H1 (cell line): ENCODE data around the gene BSCL2. TPM values are rescaled to one million over a fixed set of nuclear protein-coding genes. Genes with fewer than 3 reads are reported as not detected.

Source experiments
- CTCF ChIA-PET: fragments of 300-600 bp; sonication (Branson Sonifier 250); formaldehyde crosslinking; loops from one replicate; lab custom pipeline; 2021; ENCODE audit not compliant: partially characterized antibody; lab: Charles Lee
- POLR2A ChIA-PET: fragments of 300-600 bp; sonication (Branson Sonifier 250); formaldehyde crosslinking; loops from one replicate; lab custom pipeline; 2021; ENCODE audit warnings: inconsistent platforms; ENCODE audit not compliant: partially characterized antibody; lab: Charles Lee
- DNase-seq, 2 experiments: peaks; one replicate each; pipeline versions ENCODE4 v3.0.0 to v3.0.0-alpha.2; 2010 to 2022; ENCODE audit warnings: low spot score in 2 of 2, low read depth in 1 of 2, mixed read lengths in 1 of 2
- FAIRE-seq: peaks from 2 replicates; lab custom pipeline; 2011; peaks lifted over from hg19 to GRCh38; lab: Jason Lieb, UNC
- H2AFZ ChIP-seq: 2 replicates; pipeline ENCODE4 v1.8.1; 2012; ENCODE audit warnings: low read length, inconsistent platforms
- H2AK5ac ChIP-seq: 2 replicates; pipeline ENCODE4 v1.6.1; 2013; ENCODE audit warnings: low read depth, low read length
- H2BK120ac ChIP-seq: replicated peaks from 2 replicates; pipeline ENCODE3; 2013; ENCODE audit warnings: low read depth, low read length, inconsistent platforms
- H2BK12ac ChIP-seq: 2 replicates; pipeline ENCODE4 v1.6.1; 2013; ENCODE audit warnings: low read depth, low read length
- H2BK15ac ChIP-seq: 2 replicates; pipeline ENCODE4 v1.6.1; 2013; ENCODE audit warnings: low read length
- H2BK20ac ChIP-seq: 2 replicates; pipeline ENCODE4 v1.6.1; 2013; ENCODE audit warnings: low read length
- H2BK5ac ChIP-seq: 2 replicates; pipeline ENCODE4 v1.6.1; 2013; ENCODE audit warnings: low read depth, low read length
- H3K14ac ChIP-seq: 2 replicates; pipeline ENCODE4 v1.6.1; 2013; ENCODE audit warnings: inconsistent platforms; ENCODE audit not compliant: insufficient read length
- H3K18ac ChIP-seq: 2 replicates; pipeline ENCODE4 v1.6.1; 2013; ENCODE audit warnings: low read length; ENCODE audit errors: extremely low read depth
- H3K23ac ChIP-seq: 2 replicates; pipeline ENCODE4 v1.6.1; 2013; ENCODE audit warnings: inconsistent platforms; ENCODE audit not compliant: insufficient read length
- H3K23me2 ChIP-seq: 2 replicates; pipeline ENCODE4 v1.6.1; 2013; ENCODE audit warnings: low read depth, low read length
- H3K27ac ChIP-seq: 2 replicates; pipeline ENCODE4 v1.6.1; 2011; ENCODE audit warnings: low read depth, low read length, inconsistent platforms
- H3K27me3 ChIP-seq, 4 experiments: replicated peaks in 1 of 4; 1 replicate in 1 of 4; 2 replicates in 3 of 4; pipeline versions ENCODE4 v1.6.1 to v1.8.1; 2011 to 2013; ENCODE audit warnings: low read length in 3 of 4, mild to moderate bottlenecking in 3 of 4, inconsistent platforms in 2 of 4, mixed read lengths in 2 of 4, moderate library complexity in 1 of 4; ENCODE audit not compliant: control insufficient read depth in 3 of 4, insufficient read depth in 3 of 4; ENCODE audit errors: extremely low read depth in 1 of 4
- H3K36me3 ChIP-seq, 4 experiments: 2 replicates each; pipeline versions ENCODE4 v1.6.1 to v1.8.1; 2011 to 2013; ENCODE audit warnings: mild to moderate bottlenecking in 4 of 4, low read length in 3 of 4, moderate library complexity in 2 of 4, control low read depth in 1 of 4, inconsistent platforms in 1 of 4; ENCODE audit not compliant: insufficient read depth in 4 of 4, control insufficient read depth in 2 of 4
- H3K4ac ChIP-seq: replicated peaks from 2 replicates; pipeline ENCODE3; 2013; ENCODE audit warnings: low read length, low read depth, mixed read lengths, inconsistent platforms; ENCODE audit not compliant: insufficient read length
- H3K4me1 ChIP-seq, 4 experiments: replicated peaks in 1 of 4; 1 replicate in 1 of 4; 2 replicates in 3 of 4; pipeline versions ENCODE4 v1.6.1 to v1.8.1; 2011 to 2013; ENCODE audit warnings: low read length in 3 of 4, inconsistent platforms in 2 of 4, mixed read lengths in 1 of 4; ENCODE audit not compliant: insufficient read depth in 4 of 4, control insufficient read depth in 3 of 4
- H3K4me2 ChIP-seq, 2 experiments: 2 replicates each; pipeline versions ENCODE4 v1.6.1 to v1.8.1; 2011 to 2013; ENCODE audit warnings: low read depth in 2 of 2, low read length in 2 of 2, control low read depth in 1 of 2, inconsistent platforms in 1 of 2, mild to moderate bottlenecking in 1 of 2; ENCODE audit not compliant: insufficient read depth in 1 of 2
- H3K4me3 ChIP-seq, 4 experiments: fragments of 200-600, 300-600 bp in 1 of 4; sonication (generic), shearing (Covaris generic), sonication (Bioruptor Twin) in 1 of 4; 2 replicates each; pipeline versions ENCODE4 v1.5.1 to v1.8.1; 2011 to 2016; ENCODE audit warnings: low read length in 4 of 4, low read depth in 3 of 4, control low read depth in 2 of 4, inconsistent platforms in 2 of 4, mild to moderate bottlenecking in 2 of 4, mixed read lengths in 1 of 4, moderate library complexity in 1 of 4; ENCODE audit not compliant: insufficient read depth in 2 of 4; ENCODE audit errors: extremely low read depth in 1 of 4
- H3K56ac ChIP-seq: replicated peaks from 2 replicates; pipeline ENCODE3; 2013; ENCODE audit warnings: low read depth, mild to moderate bottlenecking, mixed read lengths, low read length, inconsistent platforms; ENCODE audit not compliant: insufficient read length
- H3K79me1 ChIP-seq: 2 replicates; pipeline ENCODE4 v1.6.1; 2013; ENCODE audit warnings: low read depth, low read length, control low read depth
- H3K79me2 ChIP-seq, 2 experiments: 2 replicates each; pipeline versions ENCODE4 v1.6.1 to v1.8.1; 2012 to 2013; ENCODE audit warnings: low read length in 2 of 2, mild to moderate bottlenecking in 2 of 2, inconsistent platforms in 1 of 2; ENCODE audit not compliant: insufficient read depth in 2 of 2, control insufficient read depth in 1 of 2
- H3K9ac ChIP-seq, 4 experiments: replicated peaks in 1 of 4; 1 replicate in 1 of 4; 2 replicates in 3 of 4; pipeline versions ENCODE4 v1.6.1 to v1.8.1; 2011 to 2013; ENCODE audit warnings: low read depth in 3 of 4, low read length in 3 of 4, control low read depth in 2 of 4, mild to moderate bottlenecking in 2 of 4, moderate library complexity in 2 of 4, inconsistent platforms in 1 of 4; ENCODE audit errors: extremely low read depth in 1 of 4
- H3K9me3 ChIP-seq, 2 experiments: 2 replicates each; pipeline versions ENCODE4 v1.6.1 to v1.8.1; 2012 to 2013; ENCODE audit warnings: mild to moderate bottlenecking in 2 of 2, moderate library complexity in 2 of 2, control low read depth in 1 of 2, inconsistent platforms in 1 of 2, low read depth in 1 of 2, low read length in 1 of 2, mixed read lengths in 1 of 2; ENCODE audit not compliant: insufficient read depth in 2 of 2
- H4K20me1 ChIP-seq, 2 experiments: replicated peaks in 1 of 2; 2 replicates each; pipeline versions ENCODE3 to v1.8.1; 2011 to 2013; ENCODE audit warnings: inconsistent platforms in 2 of 2, low read length in 2 of 2, mild to moderate bottlenecking in 1 of 2; ENCODE audit not compliant: insufficient read depth in 2 of 2, control insufficient read depth in 1 of 2
- H4K5ac ChIP-seq: 2 replicates; pipeline ENCODE4 v1.6.1; 2013; ENCODE audit warnings: low read length, low read depth, mixed read lengths, inconsistent platforms; ENCODE audit not compliant: insufficient read length
- H4K8ac ChIP-seq: 2 replicates; pipeline ENCODE4 v1.8.0; 2013; ENCODE audit warnings: mild to moderate bottlenecking, moderate library complexity, low read length, inconsistent platforms; ENCODE audit not compliant: insufficient read depth; ENCODE audit errors: extremely low read depth
- H4K91ac ChIP-seq: replicated peaks from 2 replicates; pipeline ENCODE3; 2013; ENCODE audit warnings: low read length, mixed read lengths, inconsistent platforms; ENCODE audit not compliant: insufficient read length
- CBX8 ChIP-seq: fragments of 300-800, 300-1000 bp; sonication (generic); IDR thresholded peaks from 2 replicates; pipeline ENCODE4 v1.7.1; 2016; ENCODE audit warnings: low read depth, low read length, borderline replicate concordance
- CEBPB ChIP-seq: IDR thresholded peaks from 2 replicates; pipeline ENCODE4 v1.6.1; 2012; ENCODE audit warnings: low read depth, low read length
- EP300 ChIP-seq, 2 experiments: IDR thresholded peaks; 1 replicate in 1 of 2; 2 replicates in 1 of 2; pipeline ENCODE4 v1.6.1; 2011 to 2012; ENCODE audit warnings: low read depth in 2 of 2, low read length in 2 of 2, mild to moderate bottlenecking in 2 of 2, borderline replicate concordance in 1 of 2, inconsistent platforms in 1 of 2, moderate library complexity in 1 of 2
- EZH2 ChIP-seq: fragments of 200-600 bp; sonication (generic); IDR thresholded peaks from 2 replicates; pipeline ENCODE4 v1.7.1; 2012; ENCODE audit warnings: low read depth, mild to moderate bottlenecking, moderate library complexity, low read length, inconsistent platforms; ENCODE audit not compliant: severe bottlenecking
- GABPA ChIP-seq: IDR thresholded peaks from 2 replicates; pipeline ENCODE4 v1.6.1; 2011; ENCODE audit warnings: mild to moderate bottlenecking, low read length, moderate library complexity, borderline replicate concordance; ENCODE audit not compliant: insufficient read depth
- KDM5A ChIP-seq: fragments of 200-600 bp; IDR thresholded peaks from 2 replicates; pipeline ENCODE4 v1.7.1; 2012; ENCODE audit warnings: mild to moderate bottlenecking, low read length, inconsistent platforms, mixed read lengths
- RBBP5 ChIP-seq: IDR thresholded peaks from 2 replicates; pipeline ENCODE4 v1.7.1; 2012; ENCODE audit warnings: low read depth, mild to moderate bottlenecking, inconsistent platforms, low read length, moderate library complexity, borderline replicate concordance
- RNF2 ChIP-seq: fragments of 200-900, 300-1000 bp; sonication (generic); IDR thresholded peaks from 2 replicates; pipeline ENCODE4 v1.7.1; 2016; ENCODE audit warnings: borderline replicate concordance, low read depth, mild to moderate bottlenecking, antibody characterized with exemption, low read length; ENCODE audit not compliant: poor library complexity, severe bottlenecking; ENCODE audit errors: missing control alignments
- TAF1 ChIP-seq: IDR thresholded peaks from 2 replicates; pipeline ENCODE4 v1.6.1; 2011; ENCODE audit warnings: mild to moderate bottlenecking, low read depth, low read length
- TCF12 ChIP-seq: IDR thresholded peaks from 2 replicates; pipeline ENCODE4 v1.6.1; 2011; ENCODE audit warnings: low read depth, mild to moderate bottlenecking, low read length
- WGBS, 2 experiments: shearing (Covaris generic) in 1 of 2; methylation state at CpG; one replicate each; pipeline versions ENCODE4 v1.1.6 to v1.1.7; 2013 to 2015; ENCODE audit warnings: low lambda C conversion rate in 2 of 2, mixed read lengths in 2 of 2, inconsistent platforms in 1 of 2, low coverage in 1 of 2, missing lambda C conversion rate in 1 of 2; ENCODE audit not compliant: insufficient replicate concordance in 2 of 2, insufficient coverage in 1 of 2, insufficient read length in 1 of 2; ENCODE audit errors: extremely low coverage in 1 of 2, missing lambda C conversion rate in 1 of 2; 5-methylcytosine and 5-hydroxymethylcytosine counted together
- polyA plus RNA-seq, 7 experiments: library from polyadenylated mRNA; depleted of rRNA in 3 of 7; stranded (reverse) in 5 of 7; unstranded in 2 of 7; fragments of >200 nt in 5 of 7; fragments of 200-250 nt in 2 of 7; gene quantifications; 1 replicate in 5 of 7; 2 replicates in 1 of 7; 4 replicates in 1 of 7; pipeline versions ENCODE4 v1.2.1 to v1.2.3, GENCODE V29; 2011 to 2013; ENCODE audit warnings: missing spikeins in 2 of 7, mixed read lengths in 2 of 7
- total RNA-seq: library from RNA; stranded (reverse); fragmentation: NEBNext Ultra II Directional; extraction: Animal tissue kit (Norgen Biotek cat#: 25700); gene quantifications from 2 replicates; pipeline ENCODE4 v1.2.1, GENCODE V29; 2021

Gene BSCL2
- total and polyA plus RNA-seq, 2 of the 8 experiments (the other 6 are each of a cell fraction or from before 2014, with no cell fraction given): 59.5 to 264 TPM

- no peak overlapping the region for H4K91ac ChIP-seq
- 0 out of 2 replicates have a peak, but pooled peaks cover 2% of the 10 kb centered on the region for H3K79me1 ChIP-seq
- WGBS, 2 experiments: 11% methylated on average over 7 of the region's 7 CpGs; no CpG with 5 or more reads in 1 of the 2 experiments
- no peaks in the 10 kb centered on the region; a peak in 3 of 7 replicates for H3K4me1 ChIP-seq
- H3K36me3 ChIP-seq: peaks cover 24 to 38% (median 33%) of the 10 kb centered on the region in 4 experiments
- H3K27me3 ChIP-seq: no peaks in the 10 kb centered on the region
- no peak overlapping the region for H3K56ac ChIP-seq
- H4K5ac ChIP-seq: no peak overlapping the region
- no peaks in the 10 kb centered on the region for H3K9me3 ChIP-seq
- H2AK5ac ChIP-seq: no peak overlapping the region
- peaks cover 12 to 17% of the 10 kb centered on the region in 2 experiments for H4K20me1 ChIP-seq
- H2BK120ac ChIP-seq: no peak overlapping the region
- H2AFZ ChIP-seq: no peak overlapping the region
- POLR2A ChIA-PET: interaction anchor here (0.6 to 10.9 kb wide), 21 partner anchors 11 to 160 kb away, joined by 3 to 192 read pairs (median 14); partner anchors contain the start of genes BSCL2, C11orf98, CSKMT and EEF1G
- no peak overlapping the region for H2BK5ac ChIP-seq
- no peak overlapping the region for H3K23ac ChIP-seq
- H2BK12ac ChIP-seq: no peak overlapping the region
- H3K9ac ChIP-seq: peak overlapping the region; percentile 84 to 92 (median 90); a peak in 6 of 7 replicates
- no peak overlapping the region for H3K27ac ChIP-seq
- FAIRE-seq (no peak), DNase-seq (no peak)
- H3K4me3 ChIP-seq: peak overlapping the region; percentile 87 to 98 (median 96)
- CTCF ChIA-PET: interaction anchor here (1.2 to 2.1 kb wide), 3 partner anchors 28 to 61 kb away, joined by 4 to 9 read pairs (median 5); partner anchors contain the start of gene ZBTB3
- H3K79me2 ChIP-seq: peaks cover 18 to 69% of the 10 kb centered on the region in 2 experiments
- H3K23me2 ChIP-seq: peaks cover 16% of the 10 kb centered on the region
- H3K14ac ChIP-seq: no peak overlapping the region
- H2BK15ac ChIP-seq: no peak overlapping the region
- no peak overlapping the region for H2BK20ac ChIP-seq
- H3K4me2 ChIP-seq: peak overlapping the region; percentile 85 to 93
- no peak overlapping the region for H4K8ac ChIP-seq
- H3K18ac ChIP-seq: no peak overlapping the region
- no peak overlapping the region for H3K4ac ChIP-seq
- TF ChIP-seq EP300 (IDR thresholded peaks at IDR 0.05; ENCODE audit: borderline replicate concordance in 1 of 2, low read depth in 2 of 2, low read length in 2 of 2): no peak
- no peak for TF ChIP-seq CBX8
- no peak for TF ChIP-seq RNF2
- no peak for TF ChIP-seq CEBPB
- TF ChIP-seq TAF1: no peak
- TF ChIP-seq KDM5A: no peak
- no peak for TF ChIP-seq GABPA
- TF ChIP-seq RBBP5: no peak
- no peak for TF ChIP-seq TCF12
- no peak for TF ChIP-seq EZH2
Observed at GRCh38 chr11:62725646-62726045, 18.4 kb upstream of the BSCL2 start.
